GM18526 (cell line): ENCODE measurements around the gene SPTBN4.
A peak's percentile ranks its signal among the peaks of the same experiment; 100 is the strongest.

Experiments
- POLR2A ChIP-seq: IDR thresholded peaks from 3 replicates; pipeline ENCODE4 v1.6.1; 2011; ENCODE audit not compliant: insufficient read length; ENCODE audit errors: extremely low read depth

The SPTBN4 gene

DNA sequence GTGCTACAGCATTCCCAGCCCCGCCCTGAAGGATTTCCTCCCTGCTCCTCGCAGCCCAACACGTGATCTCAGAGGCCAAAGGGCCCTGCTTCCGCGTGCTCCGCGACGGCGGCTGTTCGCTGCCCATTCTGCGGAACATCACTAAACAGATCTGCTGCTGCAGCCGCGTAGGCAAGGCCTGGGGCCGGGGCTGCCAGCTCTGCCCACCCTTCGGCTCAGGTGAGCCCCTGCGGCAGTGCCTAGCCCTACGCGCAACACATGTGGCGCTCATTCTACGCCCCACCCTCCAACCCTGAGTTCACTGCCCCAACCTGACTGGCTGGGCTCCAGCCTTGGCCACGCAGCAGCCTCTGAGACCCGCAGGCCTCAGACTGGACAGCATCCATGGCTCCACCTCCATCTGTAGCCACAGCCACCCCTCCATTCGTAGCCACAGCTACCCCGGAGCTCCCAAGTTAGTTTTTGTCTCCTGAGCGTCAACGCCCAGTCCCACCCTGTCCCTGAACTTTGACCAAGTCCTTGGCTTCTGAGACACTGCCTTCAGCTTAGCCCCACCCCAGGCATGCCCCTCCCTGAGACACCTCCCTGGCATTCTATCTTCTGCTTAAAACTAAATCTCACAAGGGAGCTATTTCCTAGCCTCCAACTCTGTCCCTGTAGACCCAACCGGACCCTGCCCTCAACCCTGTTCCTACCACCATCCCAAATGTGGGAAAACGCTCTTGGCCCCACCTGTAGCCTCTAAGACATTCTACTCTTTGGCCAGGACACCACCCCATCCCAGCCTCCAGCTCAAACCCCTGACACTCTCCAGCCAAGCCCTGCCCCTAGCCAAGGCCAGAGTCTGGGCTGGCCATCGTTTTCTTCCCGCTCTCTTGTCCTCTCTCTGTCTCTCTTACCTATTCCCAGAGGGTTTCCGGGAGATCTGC is 140.8 kb downstream of the SPTBN4 start:
- TF ChIP-seq POLR2A: no peak

- no peak for TF ChIP-seq POLR2A
These were observed 141.4 kb downstream of the SPTBN4 start for GRCh38 chr19:40608240-40608621.

GRCh38 chr19:40608957-40609356 is 142.2 kb downstream of the SPTBN4 start:
- no peak for TF ChIP-seq POLR2A

GRCh38 chr19:40609561-40610395 is 143.0 kb downstream of the SPTBN4 start:
- TF ChIP-seq POLR2A: peak; percentile 57

DNA sequence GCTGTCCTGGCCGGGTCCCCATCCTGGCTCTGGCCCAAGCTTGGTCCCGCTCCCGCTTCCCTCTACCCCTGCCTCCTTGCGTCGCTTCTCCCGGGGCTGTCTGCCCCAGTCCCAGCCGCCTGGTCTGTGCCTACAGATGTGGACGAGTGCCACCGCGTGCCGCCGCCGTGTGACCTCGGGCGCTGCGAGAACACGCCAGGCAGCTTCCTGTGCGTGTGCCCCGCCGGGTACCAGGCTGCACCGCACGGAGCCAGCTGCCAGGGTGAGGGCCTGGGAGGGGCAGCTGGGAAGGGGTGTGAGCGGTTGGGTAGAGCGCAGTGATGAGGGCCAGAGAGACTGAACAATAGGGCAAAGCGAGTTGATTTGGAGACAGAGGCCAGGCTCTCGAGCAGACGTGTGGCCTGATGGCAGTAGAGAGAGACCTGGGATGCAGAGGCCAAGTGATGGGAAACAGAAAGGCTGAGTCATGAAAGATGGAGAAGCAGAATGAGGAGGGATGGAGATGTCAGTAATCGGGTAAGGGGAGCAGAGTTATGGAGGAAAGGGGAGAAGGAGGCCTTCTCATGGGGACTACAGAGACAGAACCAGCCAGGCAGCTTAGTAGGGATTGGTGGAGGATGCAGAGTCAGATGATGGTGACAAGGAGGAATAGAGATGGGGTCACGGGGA is 143.7 kb downstream of the SPTBN4 start:
- no peak for TF ChIP-seq POLR2A

DNA sequence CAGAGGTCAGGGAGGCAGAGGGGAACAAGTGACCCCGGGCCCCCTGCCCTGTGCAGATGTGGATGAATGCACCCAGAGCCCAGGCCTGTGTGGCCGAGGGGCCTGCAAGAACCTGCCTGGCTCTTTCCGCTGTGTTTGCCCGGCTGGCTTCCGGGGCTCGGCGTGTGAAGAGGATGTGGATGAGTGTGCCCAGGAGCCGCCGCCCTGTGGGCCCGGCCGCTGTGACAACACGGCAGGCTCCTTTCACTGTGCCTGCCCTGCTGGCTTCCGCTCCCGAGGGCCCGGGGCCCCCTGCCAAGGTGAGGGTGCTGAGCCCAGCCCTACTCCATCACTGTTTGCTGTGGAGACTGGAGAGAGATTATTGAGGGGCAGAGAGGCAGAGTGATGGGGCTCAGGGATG is 144.3 kb downstream of the SPTBN4 start:
- TF ChIP-seq POLR2A: no peak

GRCh38 chr19:40611900-40612698 is 145.3 kb downstream of the SPTBN4 start:
- no peak for TF ChIP-seq POLR2A

- TF ChIP-seq POLR2A: no peak
These were observed 146.3 kb downstream of the SPTBN4 start for GRCh38 chr19:40612831-40613689.

DNA sequence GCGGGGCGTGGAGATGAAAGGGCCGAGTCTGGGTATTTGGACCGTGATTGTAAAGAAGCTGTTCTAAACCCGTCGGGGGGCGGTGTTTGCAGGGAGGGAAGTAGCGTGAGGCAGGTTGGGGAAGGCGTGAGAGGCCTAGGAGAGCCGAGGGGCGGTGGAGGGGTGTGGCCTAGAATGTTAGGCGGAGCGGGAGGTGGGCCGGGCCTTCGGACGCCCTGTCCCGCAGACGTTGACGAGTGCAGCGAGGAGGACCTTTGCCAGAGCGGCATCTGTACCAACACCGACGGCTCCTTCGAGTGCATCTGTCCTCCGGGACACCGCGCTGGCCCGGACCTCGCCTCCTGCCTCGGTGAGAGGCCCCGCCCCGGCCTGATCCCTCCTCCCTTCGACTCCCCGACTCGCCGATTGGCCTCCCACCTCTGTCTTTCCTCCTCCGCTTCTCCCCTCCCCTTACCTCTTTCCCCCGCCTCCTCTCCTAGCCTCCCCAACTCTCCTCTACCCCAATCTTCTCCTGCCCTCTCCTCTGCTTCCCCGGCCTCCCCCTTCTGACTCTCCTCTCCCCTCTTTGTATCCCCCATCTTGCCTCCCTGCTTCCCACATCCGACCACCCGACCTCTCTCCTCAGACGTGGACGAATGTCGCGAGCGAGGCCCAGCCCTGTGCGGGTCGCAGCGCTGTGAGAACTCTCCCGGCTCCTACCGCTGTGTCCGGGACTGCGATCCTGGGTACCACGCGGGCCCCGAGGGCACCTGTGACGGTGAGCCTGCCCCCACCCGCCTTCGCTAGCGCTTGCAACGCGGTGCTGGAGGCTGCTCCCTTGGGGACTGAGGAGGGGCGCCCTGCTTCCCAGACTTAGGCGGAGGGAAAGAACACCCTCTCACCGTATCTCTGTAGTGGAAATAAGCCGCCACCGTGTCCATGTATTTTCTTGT is 147.2 kb downstream of the SPTBN4 start:
- no peak for TF ChIP-seq POLR2A

GRCh38 chr19:40614622-40615411 is 148.0 kb downstream of the SPTBN4 start:
- TF ChIP-seq POLR2A: no peak

- no peak for TF ChIP-seq POLR2A
These were observed 149.4 kb downstream of the SPTBN4 start for GRCh38 chr19:40616178-40616577.

DNA sequence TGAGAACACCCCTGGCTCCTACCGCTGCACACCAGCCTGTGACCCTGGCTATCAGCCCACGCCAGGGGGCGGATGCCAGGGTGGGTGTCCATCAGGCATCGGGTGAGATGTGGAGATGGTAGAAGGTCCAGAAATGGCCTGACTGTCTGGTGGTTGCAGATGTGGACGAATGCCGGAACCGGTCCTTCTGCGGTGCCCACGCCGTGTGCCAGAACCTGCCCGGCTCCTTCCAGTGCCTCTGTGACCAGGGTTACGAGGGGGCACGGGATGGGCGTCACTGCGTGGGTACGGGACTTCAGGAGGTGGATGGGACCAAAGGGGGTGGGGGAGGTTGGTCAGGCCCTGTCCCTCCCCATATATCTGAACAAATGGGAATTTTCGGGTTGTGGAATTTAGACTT is 150.1 kb downstream of the SPTBN4 start:
- no peak for TF ChIP-seq POLR2A
